Breast epithelium (tissue), 3 donors: ENCODE results near the gene MORC1.

Source experiments
- POLR2A ChIP-seq: fragments of 450-650 bp; IDR thresholded peaks from one replicate; pipeline ENCODE4 v1.6.1; 2016; ENCODE audit warnings: antibody characterized with exemption, mild to moderate bottlenecking, moderate library complexity
- TF ChIP-seq, protein P1 (sequence below), 3 donors: fragments of 450-650 bp; IDR thresholded peaks; one replicate each; pipeline ENCODE4 v1.5.1; 2016 to 2017; ENCODE audit warnings: antibody characterized with exemption in 3 of 3, mild to moderate bottlenecking in 3 of 3, moderate library complexity in 3 of 3

DNA sequence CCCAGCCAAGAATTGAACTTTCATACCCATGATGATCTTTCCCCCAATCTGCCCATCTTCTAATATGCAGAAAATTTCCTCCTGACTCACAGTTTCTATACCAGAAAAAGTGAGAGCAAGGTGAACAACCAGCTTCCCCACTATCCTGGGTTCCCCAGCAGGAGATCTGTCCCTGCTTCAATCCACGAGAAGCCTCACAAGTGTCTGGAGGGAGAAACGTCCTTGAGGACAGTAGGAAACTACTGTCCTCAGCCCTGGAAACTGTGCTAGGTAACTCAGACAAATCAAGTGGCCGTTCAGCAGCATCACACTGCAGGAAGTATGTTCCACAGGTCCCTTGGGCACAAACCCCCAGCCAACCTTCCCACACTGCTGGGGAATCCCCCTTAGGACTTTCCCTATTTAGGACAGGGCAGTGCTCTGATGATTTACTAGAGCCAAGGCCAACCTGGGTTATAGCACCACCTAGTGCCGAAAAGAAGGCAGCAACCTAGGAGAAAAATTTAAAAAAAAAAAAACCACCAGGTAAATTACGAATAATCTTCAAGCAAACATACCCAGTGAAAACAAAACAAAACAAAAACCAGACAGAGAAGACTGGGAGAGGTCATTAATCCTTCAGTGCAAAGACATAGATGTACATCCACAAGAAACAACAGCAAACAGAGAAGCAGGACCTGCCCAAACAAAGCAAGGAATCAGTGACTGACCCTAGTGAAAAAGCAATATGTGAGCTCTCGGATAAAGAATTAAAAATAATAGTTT lies 36.0 kb downstream of the MORC1 start:
- TF ChIP-seq, protein P1, sequence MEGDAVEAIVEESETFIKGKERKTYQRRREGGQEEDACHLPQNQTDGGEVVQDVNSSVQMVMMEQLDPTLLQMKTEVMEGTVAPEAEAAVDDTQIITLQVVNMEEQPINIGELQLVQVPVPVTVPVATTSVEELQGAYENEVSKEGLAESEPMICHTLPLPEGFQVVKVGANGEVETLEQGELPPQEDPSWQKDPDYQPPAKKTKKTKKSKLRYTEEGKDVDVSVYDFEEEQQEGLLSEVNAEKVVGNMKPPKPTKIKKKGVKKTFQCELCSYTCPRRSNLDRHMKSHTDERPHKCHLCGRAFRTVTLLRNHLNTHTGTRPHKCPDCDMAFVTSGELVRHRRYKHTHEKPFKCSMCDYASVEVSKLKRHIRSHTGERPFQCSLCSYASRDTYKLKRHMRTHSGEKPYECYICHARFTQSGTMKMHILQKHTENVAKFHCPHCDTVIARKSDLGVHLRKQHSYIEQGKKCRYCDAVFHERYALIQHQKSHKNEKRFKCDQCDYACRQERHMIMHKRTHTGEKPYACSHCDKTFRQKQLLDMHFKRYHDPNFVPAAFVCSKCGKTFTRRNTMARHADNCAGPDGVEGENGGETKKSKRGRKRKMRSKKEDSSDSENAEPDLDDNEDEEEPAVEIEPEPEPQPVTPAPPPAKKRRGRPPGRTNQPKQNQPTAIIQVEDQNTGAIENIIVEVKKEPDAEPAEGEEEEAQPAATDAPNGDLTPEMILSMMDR (IDR thresholded peaks at IDR 0.05) = no peak
- TF ChIP-seq POLR2A = no peak
